GM12874 (cell line): ENCODE measurements around the gene CEBPA.

Experiments used
- TF ChIP-seq, protein P1 (sequence below): IDR thresholded peaks from 2 replicates; pipeline ENCODE4 v1.5.1; 2011; ENCODE audit warnings: low read depth, mild to moderate bottlenecking, control low read depth, low read length, moderate library complexity; ENCODE audit not compliant: insufficient read depth

CEBPA gene

DNA sequence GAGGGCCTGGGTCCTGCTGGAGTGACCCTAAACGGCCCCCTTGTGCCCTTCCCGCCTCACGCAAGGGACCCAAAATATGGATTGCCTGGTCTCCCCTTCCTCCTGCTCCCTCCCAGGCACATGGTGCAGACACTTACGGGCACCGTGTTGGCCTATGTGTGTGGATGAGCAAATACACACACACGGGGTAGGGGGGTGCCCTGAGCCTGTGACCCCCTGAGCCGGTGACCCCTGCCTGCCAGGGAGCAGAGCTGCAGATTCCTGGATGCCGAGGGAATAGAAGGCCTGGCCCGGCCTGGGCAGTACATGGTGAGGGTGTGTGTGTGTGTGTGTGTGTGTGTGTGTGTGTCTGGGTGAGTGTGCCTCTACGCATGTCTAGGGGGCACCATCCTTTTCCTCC is 33.3 kb downstream of the CEBPA start:
- TF ChIP-seq, protein P1, sequence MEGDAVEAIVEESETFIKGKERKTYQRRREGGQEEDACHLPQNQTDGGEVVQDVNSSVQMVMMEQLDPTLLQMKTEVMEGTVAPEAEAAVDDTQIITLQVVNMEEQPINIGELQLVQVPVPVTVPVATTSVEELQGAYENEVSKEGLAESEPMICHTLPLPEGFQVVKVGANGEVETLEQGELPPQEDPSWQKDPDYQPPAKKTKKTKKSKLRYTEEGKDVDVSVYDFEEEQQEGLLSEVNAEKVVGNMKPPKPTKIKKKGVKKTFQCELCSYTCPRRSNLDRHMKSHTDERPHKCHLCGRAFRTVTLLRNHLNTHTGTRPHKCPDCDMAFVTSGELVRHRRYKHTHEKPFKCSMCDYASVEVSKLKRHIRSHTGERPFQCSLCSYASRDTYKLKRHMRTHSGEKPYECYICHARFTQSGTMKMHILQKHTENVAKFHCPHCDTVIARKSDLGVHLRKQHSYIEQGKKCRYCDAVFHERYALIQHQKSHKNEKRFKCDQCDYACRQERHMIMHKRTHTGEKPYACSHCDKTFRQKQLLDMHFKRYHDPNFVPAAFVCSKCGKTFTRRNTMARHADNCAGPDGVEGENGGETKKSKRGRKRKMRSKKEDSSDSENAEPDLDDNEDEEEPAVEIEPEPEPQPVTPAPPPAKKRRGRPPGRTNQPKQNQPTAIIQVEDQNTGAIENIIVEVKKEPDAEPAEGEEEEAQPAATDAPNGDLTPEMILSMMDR: no peak

DNA sequence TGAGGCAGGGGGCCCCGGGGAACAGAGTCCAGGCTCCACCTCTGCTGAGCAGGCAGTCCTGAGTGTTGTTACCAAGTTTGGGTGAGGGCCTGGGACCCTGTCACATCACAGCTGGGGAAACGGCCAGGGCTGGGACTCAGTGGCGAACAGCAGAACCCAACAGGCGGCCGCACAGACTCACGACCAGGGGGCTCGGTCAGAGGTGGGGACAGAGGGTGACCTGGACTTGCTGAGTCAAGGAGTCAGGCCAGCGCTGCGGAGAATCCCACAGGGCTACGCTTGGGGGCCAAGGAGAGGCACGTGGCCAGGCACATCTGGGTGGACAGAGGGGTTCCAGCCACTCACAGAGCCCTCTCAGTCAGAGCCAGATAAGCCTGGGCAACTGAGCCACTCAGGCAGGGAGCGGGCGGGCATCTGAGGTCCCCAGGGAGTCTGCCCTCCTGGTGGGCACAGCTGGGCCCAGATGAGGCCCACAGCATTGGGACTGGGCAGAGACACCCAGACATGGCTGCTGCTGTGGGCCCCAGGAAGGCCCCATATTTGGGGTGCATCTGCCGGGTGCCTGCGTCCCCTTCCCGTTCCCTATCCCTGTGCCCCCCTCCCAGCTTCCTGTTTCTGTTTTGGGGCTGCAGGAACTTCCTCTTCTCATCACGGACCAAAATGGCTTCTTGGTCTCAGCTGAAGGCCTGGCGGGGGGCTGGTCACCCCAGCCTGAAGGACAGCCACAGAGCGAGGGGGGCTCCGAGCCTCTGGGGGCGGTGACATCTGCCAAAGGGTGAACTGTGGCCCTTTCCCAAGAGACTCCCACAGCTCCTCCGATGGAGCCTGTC is 34.0 kb downstream of the CEBPA start:
- TF ChIP-seq, protein P1: no peak

DNA sequence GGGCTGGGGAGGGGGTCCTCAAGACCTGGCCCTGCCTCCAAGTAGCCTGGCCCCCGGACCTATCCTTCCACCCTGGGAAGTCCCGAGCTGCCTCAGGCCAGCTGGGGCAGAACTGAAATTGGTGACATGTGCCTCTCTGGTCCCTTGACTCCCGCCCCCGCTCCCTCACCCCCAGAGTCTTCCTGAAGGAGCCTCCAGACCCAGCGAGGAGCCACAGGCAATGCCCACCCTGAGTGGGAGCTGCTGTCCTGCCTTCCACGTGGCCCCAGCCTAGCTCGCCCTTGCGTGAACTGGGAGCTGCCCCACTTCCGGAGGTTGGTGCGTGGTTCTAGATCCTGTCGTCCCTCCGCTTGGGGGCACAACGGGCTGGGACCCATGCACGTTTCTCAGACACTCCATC is 34.6 kb downstream of the CEBPA start:
- TF ChIP-seq, protein P1: no peak

DNA sequence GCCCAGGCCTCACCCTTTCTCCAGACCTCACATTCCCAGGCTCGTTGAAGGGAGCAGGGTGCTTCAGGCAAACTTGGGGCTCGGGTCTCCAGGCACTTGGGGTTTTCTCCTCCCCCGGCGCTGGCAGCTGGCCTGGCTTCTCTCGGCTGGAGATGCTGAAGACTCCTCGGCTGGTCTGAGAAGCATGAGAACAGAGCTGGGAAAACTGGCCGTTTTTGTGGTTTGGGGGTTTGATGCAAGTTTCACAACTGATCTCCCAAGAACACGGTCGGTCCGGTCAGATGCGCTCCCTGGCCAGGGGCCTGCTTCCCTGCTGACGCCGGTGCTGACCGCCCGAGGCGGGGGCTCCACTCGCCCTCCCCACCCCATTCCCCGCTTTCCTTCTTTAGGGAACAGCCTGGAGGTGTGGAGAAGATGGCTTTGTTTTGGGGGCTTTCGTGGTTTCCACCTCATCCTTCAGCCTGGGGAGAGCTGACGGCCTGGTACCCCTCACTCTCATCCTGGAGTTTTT is 35.3 kb downstream of the CEBPA start:
- TF ChIP-seq, protein P1: no peak

DNA sequence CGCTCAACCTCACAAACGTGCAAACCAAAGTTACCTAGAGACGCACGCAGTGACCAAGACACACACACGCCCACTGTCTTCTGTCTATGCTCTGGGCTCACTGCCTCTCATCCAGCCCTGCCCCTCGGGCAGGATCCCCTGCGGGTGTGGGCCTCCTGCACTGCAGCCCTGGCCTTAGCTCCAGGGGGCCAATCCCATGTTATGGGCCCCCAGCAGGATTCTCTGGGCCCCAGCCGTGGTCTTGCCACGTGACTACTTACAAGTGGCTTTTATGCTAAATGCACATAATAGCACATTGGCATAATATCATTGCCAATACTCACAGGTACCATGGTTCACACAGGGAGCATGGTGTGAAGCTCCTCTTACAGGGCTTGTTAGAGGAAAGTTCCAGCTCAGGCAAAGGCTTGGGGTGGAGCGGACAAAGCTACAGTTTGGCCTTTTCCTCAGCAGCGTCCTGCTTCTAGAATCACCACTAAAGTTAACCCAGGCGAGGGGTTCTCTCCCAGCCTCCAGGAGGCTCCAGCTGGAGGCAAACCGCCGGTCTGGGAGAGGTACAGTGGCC is 37.4 kb downstream of the CEBPA start:
- TF ChIP-seq, protein P1: no peak

DNA sequence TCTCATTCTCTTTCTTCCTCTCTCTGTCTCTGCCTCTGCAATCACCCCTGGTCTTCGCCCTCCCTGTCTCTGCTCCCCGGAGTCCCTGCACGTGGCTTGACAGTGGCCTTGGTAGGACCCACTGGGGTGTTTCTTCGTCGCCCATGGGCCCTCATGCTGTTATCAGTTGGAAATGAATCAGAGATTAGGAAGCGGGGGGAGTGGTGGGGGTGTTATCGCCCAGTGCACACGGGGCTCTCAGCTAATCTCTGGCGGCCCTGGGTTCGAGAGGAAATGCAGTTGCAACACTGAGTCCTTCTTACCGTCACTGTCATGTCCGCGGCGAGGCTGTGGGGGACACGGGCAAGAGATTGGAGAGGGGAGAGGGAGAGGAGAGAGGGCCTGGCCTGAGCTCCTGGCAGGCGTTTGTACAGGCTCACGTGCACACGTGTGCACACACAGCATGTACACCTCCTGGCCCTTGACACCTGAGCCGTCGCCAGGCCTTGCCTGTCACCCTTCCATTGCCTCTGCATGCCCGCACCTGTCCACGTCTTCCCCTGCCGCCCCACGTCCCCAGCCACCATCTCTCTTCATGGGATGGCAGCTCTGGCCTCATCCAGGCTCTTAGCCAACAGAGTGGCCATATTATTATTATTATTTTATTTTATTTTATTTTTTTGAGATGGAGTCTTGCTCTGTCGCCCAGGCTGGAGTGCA is 38.9 kb downstream of the CEBPA start:
- TF ChIP-seq, protein P1: no peak

DNA sequence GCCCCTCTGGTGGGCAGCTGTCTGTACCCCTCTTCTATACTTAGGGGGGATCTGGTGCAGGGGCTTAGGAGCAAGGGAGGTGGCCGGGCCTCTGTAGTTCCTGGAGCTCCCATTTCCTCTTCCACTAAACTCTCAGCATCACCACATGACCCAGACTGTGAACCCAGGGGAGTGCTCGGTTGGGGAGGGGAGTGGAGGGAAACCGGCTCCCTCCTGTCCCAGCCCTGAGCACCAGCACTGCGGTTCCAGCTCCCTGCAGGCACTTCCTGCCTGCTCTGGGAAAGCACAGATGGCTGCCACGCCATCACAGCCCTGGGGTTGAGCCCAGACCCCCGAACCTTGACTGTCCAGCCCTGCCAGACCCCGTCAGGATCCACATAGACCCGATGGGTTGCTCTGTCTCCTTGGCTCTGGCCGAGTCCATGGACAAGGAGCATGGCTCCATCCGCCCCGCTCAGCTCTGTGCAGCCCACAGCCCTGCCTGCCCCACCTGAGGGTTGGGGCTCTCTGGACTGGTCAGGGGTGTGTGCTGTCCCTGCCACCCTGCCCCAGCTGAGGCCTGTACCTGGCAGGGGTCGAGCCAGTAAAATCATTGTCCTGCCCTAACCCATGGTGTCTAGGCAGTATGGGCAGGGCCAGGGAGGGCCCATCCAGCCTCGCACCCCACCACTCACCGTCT is 40.7 kb downstream of the CEBPA start:
- TF ChIP-seq, protein P1: no peak
